Panc1 (cell line): Measurements from ENCODE around the gene CCDC77. TPM values are rescaled to one million over a fixed set of nuclear protein-coding genes. Genes with fewer than 3 reads are reported as not detected.

ENCODE experiments used
- ATAC-seq: fragments of 200-7000 bp; cut with Tn5 transposase; 2 replicates; pipeline ENCODE4 v1.9.1; 2020; ENCODE audit warnings: mild to moderate bottlenecking, moderate library complexity
- BruUV-seq: library from RNA; stranded (reverse); fragments of 400-500 nt; replicated peaks from 2 replicates; lab custom pipeline; 2021; lab: Mats Ljungman, UMichigan
- CTCF ChIA-PET: fragments of 300-600 bp; sonication (Branson Sonifier 250); formaldehyde crosslinking; loops from one replicate; lab custom pipeline; 2022; ENCODE audit warnings: antibody characterized with exemption; lab: Charles Lee
- POLR2A ChIA-PET: fragments of 300-600 bp; sonication (Branson Sonifier 250); formaldehyde crosslinking; loops from one replicate; lab custom pipeline; 2022; ENCODE audit warnings: antibody characterized with exemption; lab: Charles Lee
- DNase-seq: peaks from one replicate; pipeline ENCODE4 v3.0.0-alpha.2; 2010; ENCODE audit warnings: low read depth, low spot score
- H3K27ac ChIP-seq: 2 replicates; pipeline ENCODE4 v1.5.1; 2011; ENCODE audit warnings: mild to moderate bottlenecking, low read length, inconsistent platforms
- H3K27me3 ChIP-seq: fragments of 200-500 bp; sonication (Bioruptor generic); 2 replicates; pipeline ENCODE4 v1.6.0; 2014; ENCODE audit warnings: low read length, inconsistent platforms; ENCODE audit not compliant: control insufficient read depth, insufficient read depth
- H3K36me3 ChIP-seq: fragments of 200-500 bp; sonication (Bioruptor generic); 2 replicates; pipeline ENCODE4 v1.5.1; 2014; ENCODE audit warnings: inconsistent platforms, mild to moderate bottlenecking, low read length, moderate library complexity; ENCODE audit not compliant: control insufficient read depth, insufficient read depth
- H3K4me1 ChIP-seq: 2 replicates; pipeline ENCODE4 v1.5.1; 2011; ENCODE audit warnings: inconsistent platforms, mild to moderate bottlenecking, low read length, moderate library complexity; ENCODE audit not compliant: control insufficient read depth, insufficient read depth
- H3K4me3 ChIP-seq, 2 experiments: 2 replicates each; pipeline ENCODE4 v1.5.1; 2011 to 2012; ENCODE audit warnings: low read depth in 2 of 2, low read length in 2 of 2, mild to moderate bottlenecking in 2 of 2, inconsistent platforms in 1 of 2, moderate library complexity in 1 of 2
- H3K9me3 ChIP-seq: fragments of 200-500 bp; sonication (Bioruptor generic); 2 replicates; pipeline ENCODE4 v1.5.1; 2014; ENCODE audit warnings: low read depth, mild to moderate bottlenecking, inconsistent platforms, low read length, moderate library complexity; ENCODE audit not compliant: control insufficient read depth, insufficient read depth
- POLR2AphosphoS5 ChIP-seq: IDR thresholded peaks from 2 replicates; pipeline ENCODE4 v1.6.1; 2012; ENCODE audit warnings: mild to moderate bottlenecking, low read depth, low read length, moderate library complexity
- SIN3A ChIP-seq: IDR thresholded peaks from 2 replicates; pipeline ENCODE4 v1.6.1; 2012; ENCODE audit warnings: low read depth, mild to moderate bottlenecking, low read length, moderate library complexity, borderline replicate concordance; ENCODE audit not compliant: insufficient read depth
- TCF7L2 ChIP-seq: IDR thresholded peaks from 2 replicates; pipeline ENCODE4 v1.6.1; 2011; ENCODE audit warnings: mild to moderate bottlenecking, low read depth, low read length, inconsistent platforms
- in situ Hi-C: cut with HindIII; loops from 2 replicates; pipeline ENCODE4 v1.10.0; 2016; ENCODE audit warnings: low sequenced_read_pairs, low pct_unique_long_range_greater_than_20kb
- intact Hi-C: fragments of 100-400 bp; cut with micrococcal nuclease; formaldehyde crosslinking; loops from one replicate; pipeline ENCODE4 v1.10.0; 2022; ENCODE audit not compliant: unreplicated experiment
- total RNA-seq: library from RNA; stranded (reverse); gene quantifications from one replicate; pipeline ENCODE4 v1.2.1, GENCODE V29; 2021; ENCODE audit not compliant: unreplicated experiment
- TF ChIP-seq, protein P1 (sequence below): fragments of 450-650 bp; IDR thresholded peaks from 2 replicates; pipeline ENCODE4 v1.5.1; 2017; ENCODE audit warnings: mild to moderate bottlenecking
- TF ChIP-seq, protein P2 (sequence below), 2 experiments: IDR thresholded peaks; 2 replicates each; pipeline ENCODE4 v1.6.1; 2011 to 2012; ENCODE audit warnings: low read depth in 2 of 2, control low read depth in 1 of 2, low read length in 1 of 2, mild to moderate bottlenecking in 1 of 2, moderate library complexity in 1 of 2; ENCODE audit not compliant: insufficient read depth in 1 of 2

Gene CCDC77
- total RNA-seq, 1 experiment from 2014 or later: 9.8 TPM

DNA sequence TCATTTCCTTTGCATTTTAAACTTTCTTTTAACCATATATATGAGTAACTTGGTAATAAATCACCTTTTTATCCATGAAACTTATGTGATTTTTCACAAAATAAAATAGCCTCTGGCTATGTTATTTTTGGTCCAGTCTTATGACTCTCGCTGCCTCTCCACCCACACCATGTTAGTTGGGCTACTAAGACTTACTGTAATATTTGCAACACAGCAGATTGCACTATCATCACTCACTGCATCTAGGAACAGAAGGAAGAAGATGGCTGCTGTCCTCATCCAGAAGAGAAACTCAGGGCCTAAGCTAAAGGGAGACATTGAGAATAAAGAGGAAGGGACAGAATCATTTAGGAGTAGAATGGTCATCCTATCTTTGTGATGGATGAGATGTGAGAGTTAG lies 45.7 kb downstream of the CCDC77 start:
- in situ Hi-C loops: no loop called here
- H3K27me3 ChIP-seq: no peaks in the 10 kb centered on the region; the same call in 1 of the 2 replicates
- CTCF ChIA-PET: interaction anchor here (0.7 to 0.9 kb wide), 2 partner anchors 46 to 90 kb away, joined by 4 read pairs; no protein-coding TSS in a partner anchor

DNA sequence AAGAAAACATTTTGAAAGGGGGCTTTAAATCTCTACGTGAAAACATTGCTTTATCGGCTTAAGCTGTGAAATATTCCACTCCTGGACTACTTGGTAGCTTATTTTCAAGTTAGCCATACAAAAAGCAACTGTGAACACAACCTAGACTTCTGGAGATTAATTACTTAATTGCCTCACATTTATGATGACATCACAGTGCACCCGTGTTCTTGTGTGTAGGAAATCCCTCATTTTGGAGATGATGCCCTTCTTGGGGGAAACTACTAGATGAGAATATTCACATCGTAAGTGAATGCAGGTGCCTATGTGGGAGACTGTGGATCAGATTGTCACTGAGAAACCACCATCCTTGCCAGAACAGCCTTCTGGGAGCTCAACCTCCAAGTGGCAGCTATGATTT lies 47.8 kb downstream of the CCDC77 start:
- H3K27ac ChIP-seq: no peak overlapping the region
- DNase-seq: no peak
- in situ Hi-C loops (no loop called here), intact Hi-C loops (no loop called here)
- TF ChIP-seq, protein P1, sequence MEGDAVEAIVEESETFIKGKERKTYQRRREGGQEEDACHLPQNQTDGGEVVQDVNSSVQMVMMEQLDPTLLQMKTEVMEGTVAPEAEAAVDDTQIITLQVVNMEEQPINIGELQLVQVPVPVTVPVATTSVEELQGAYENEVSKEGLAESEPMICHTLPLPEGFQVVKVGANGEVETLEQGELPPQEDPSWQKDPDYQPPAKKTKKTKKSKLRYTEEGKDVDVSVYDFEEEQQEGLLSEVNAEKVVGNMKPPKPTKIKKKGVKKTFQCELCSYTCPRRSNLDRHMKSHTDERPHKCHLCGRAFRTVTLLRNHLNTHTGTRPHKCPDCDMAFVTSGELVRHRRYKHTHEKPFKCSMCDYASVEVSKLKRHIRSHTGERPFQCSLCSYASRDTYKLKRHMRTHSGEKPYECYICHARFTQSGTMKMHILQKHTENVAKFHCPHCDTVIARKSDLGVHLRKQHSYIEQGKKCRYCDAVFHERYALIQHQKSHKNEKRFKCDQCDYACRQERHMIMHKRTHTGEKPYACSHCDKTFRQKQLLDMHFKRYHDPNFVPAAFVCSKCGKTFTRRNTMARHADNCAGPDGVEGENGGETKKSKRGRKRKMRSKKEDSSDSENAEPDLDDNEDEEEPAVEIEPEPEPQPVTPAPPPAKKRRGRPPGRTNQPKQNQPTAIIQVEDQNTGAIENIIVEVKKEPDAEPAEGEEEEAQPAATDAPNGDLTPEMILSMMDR: no peak
- no peak for TF ChIP-seq POLR2AphosphoS5
- TF ChIP-seq, protein P2, sequence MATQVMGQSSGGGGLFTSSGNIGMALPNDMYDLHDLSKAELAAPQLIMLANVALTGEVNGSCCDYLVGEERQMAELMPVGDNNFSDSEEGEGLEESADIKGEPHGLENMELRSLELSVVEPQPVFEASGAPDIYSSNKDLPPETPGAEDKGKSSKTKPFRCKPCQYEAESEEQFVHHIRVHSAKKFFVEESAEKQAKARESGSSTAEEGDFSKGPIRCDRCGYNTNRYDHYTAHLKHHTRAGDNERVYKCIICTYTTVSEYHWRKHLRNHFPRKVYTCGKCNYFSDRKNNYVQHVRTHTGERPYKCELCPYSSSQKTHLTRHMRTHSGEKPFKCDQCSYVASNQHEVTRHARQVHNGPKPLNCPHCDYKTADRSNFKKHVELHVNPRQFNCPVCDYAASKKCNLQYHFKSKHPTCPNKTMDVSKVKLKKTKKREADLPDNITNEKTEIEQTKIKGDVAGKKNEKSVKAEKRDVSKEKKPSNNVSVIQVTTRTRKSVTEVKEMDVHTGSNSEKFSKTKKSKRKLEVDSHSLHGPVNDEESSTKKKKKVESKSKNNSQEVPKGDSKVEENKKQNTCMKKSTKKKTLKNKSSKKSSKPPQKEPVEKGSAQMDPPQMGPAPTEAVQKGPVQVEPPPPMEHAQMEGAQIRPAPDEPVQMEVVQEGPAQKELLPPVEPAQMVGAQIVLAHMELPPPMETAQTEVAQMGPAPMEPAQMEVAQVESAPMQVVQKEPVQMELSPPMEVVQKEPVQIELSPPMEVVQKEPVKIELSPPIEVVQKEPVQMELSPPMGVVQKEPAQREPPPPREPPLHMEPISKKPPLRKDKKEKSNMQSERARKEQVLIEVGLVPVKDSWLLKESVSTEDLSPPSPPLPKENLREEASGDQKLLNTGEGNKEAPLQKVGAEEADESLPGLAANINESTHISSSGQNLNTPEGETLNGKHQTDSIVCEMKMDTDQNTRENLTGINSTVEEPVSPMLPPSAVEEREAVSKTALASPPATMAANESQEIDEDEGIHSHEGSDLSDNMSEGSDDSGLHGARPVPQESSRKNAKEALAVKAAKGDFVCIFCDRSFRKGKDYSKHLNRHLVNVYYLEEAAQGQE (IDR thresholded peaks at IDR 0.05; ENCODE audit: insufficient read depth in 1 of 2, low read depth in 2 of 2, low read length in 1 of 2): no peak
- TF ChIP-seq TCF7L2: no peak
- no peak for TF ChIP-seq SIN3A
- H3K4me3 ChIP-seq: no peak overlapping the region
- no peak for ATAC-seq
- no peaks in the 10 kb centered on the region for H3K9me3 ChIP-seq
- CTCF ChIA-PET: no interaction called here
- POLR2A ChIA-PET: no interaction called here
- H3K27me3 ChIP-seq: no peaks in the 10 kb centered on the region; the same call in 1 of the 2 replicates
- no TSS peak for BruUV-seq
- H3K36me3 ChIP-seq: no peaks in the 10 kb centered on the region
- H3K4me1 ChIP-seq: no peaks in the 10 kb centered on the region

More for the DNA sequence above, 45.7 kb downstream of the CCDC77 start:
- Histone ChIP-seq H3K27ac (no peak overlapping the region), H3K4me1 (no peaks in the 10 kb centered on the region), H3K9me3 (no peaks in the 10 kb centered on the region), H3K4me3 (no peak overlapping the region), H3K36me3 (no peaks in the 10 kb centered on the region)
- no peak for TF ChIP-seq TCF7L2
- TF ChIP-seq, protein P2 (IDR thresholded peaks at IDR 0.05; ENCODE audit: insufficient read depth in 1 of 2, low read depth in 2 of 2, low read length in 1 of 2): no peak
- POLR2A ChIA-PET: no interaction called here
- ATAC-seq (no peak), DNase-seq (no peak)
- BruUV-seq: no TSS peak
- intact Hi-C loops: no loop called here
